GM12878 (cell line): Measurements from ENCODE around the gene SERPINB5. TPM values are rescaled to one million over a fixed set of nuclear protein-coding genes. Genes with fewer than 3 reads are reported as not detected.

Source experiments
- ATAC-seq: fragments of 200-7000 bp; cut with Tn5 transposase; 3 replicates; pipeline ENCODE4 v1.9.1; 2020; ENCODE audit warnings: mild to moderate bottlenecking, moderate library complexity
- BruUV-seq: library from RNA; stranded (reverse); fragments of 400-500 nt; replicated peaks from 2 replicates; lab custom pipeline; 2021; lab: Mats Ljungman, UMichigan
- CTCF ChIA-PET: fragments of 300-600 bp; sonication (Branson Sonifier 250); formaldehyde crosslinking; extraction: SDS; loops from one replicate; lab custom pipeline; 2021; ENCODE audit warnings: inconsistent platforms; lab: Yijun Ruan, JAX
- POLR2A ChIA-PET: fragments of 350-600 bp; formaldehyde crosslinking; extraction: SDS; loops from one replicate; lab custom pipeline; 2021; ENCODE audit warnings: inconsistent platforms; lab: Charles Lee
- RAD21 ChIA-PET: fragments of 300-600 bp; sonication (Branson Sonifier 250); formaldehyde crosslinking; loops from one replicate; lab custom pipeline; 2023; ENCODE audit warnings: antibody characterized with exemption; ENCODE audit not compliant: unreplicated experiment; lab: Charles Lee
- SMC1A ChIA-PET: fragments of 300-600 bp; sonication (Branson Sonifier 250); formaldehyde crosslinking; loops from one replicate; lab custom pipeline; 2023; ENCODE audit not compliant: unreplicated experiment, uncharacterized antibody; lab: Charles Lee
- DNase-seq: peaks from one replicate; pipeline ENCODE4 v3.0.0-alpha.2; 2011; ENCODE audit warnings: low read depth, low spot score
- FAIRE-seq: peaks from 3 replicates; lab custom pipeline; 2011; peaks lifted over from hg19 to GRCh38; lab: Jason Lieb, UNC
- H2AFZ ChIP-seq: 2 replicates; pipeline ENCODE4 v1.6.0; 2011; ENCODE audit warnings: low read depth, low read length, control low read depth; ENCODE audit not compliant: control insufficient read depth
- H3K27ac ChIP-seq: 2 replicates; pipeline ENCODE4 v1.5.1; 2011; ENCODE audit warnings: control low read depth; ENCODE audit not compliant: control insufficient read depth, insufficient read depth
- H3K27me3 ChIP-seq, 2 experiments: replicated peaks in 1 of 2; 2 replicates each; pipeline versions ENCODE4 v1.6.0 to v1.6.1; 2011; ENCODE audit warnings: low read length in 1 of 2; ENCODE audit not compliant: control insufficient read depth in 2 of 2, insufficient read depth in 2 of 2
- H3K36me3 ChIP-seq, 2 experiments: 2 replicates each; pipeline ENCODE4 v1.5.1; 2011; ENCODE audit warnings: low read length in 1 of 2; ENCODE audit not compliant: control insufficient read depth in 2 of 2, insufficient read depth in 2 of 2
- H3K4me1 ChIP-seq: 2 replicates; pipeline ENCODE4 v1.6.1; 2011; ENCODE audit warnings: mild to moderate bottlenecking, low read length, moderate library complexity, mixed read lengths; ENCODE audit not compliant: control insufficient read depth, insufficient read depth
- H3K4me2 ChIP-seq: 2 replicates; pipeline ENCODE4 v1.6.0; 2011; ENCODE audit warnings: control low read depth; ENCODE audit not compliant: control insufficient read depth, insufficient read depth
- H3K4me3 ChIP-seq: fragments of 200-600 bp; sonication (generic); 2 replicates; pipeline ENCODE4 v1.5.1; 2016
- H3K79me2 ChIP-seq: 2 replicates; pipeline ENCODE4 v1.6.0; 2011; ENCODE audit warnings: low read length; ENCODE audit not compliant: control insufficient read depth, insufficient read depth
- H3K9ac ChIP-seq: 2 replicates; pipeline ENCODE4 v1.8.0; 2011; ENCODE audit warnings: low read length, control low read depth, mixed read lengths; ENCODE audit not compliant: control insufficient read depth, insufficient read depth
- H3K9me3 ChIP-seq: replicated peaks from 3 replicates; pipeline ENCODE4 v1.5.1; 2011; ENCODE audit warnings: mild to moderate bottlenecking, low read length; ENCODE audit not compliant: control insufficient read depth, insufficient read depth
- H4K20me1 ChIP-seq: 2 replicates; pipeline ENCODE4 v1.6.0; 2011; ENCODE audit not compliant: control insufficient read depth, insufficient read depth
- CHD2 ChIP-seq: IDR thresholded peaks from 2 replicates; pipeline ENCODE4 v1.6.1; 2011; ENCODE audit warnings: low read depth, low read length, improper control_type of control experiment, borderline replicate concordance
- NR2C1 ChIP-seq: fragments of 450-650 bp; IDR thresholded peaks from 2 replicates; pipeline ENCODE4 v1.6.1; 2017; ENCODE audit warnings: antibody characterized with exemption, mild to moderate bottlenecking, moderate library complexity
- NRF1 ChIP-seq: conservative IDR thresholded peaks from 2 replicates; pipeline ENCODE4 v1.6.1; 2011; ENCODE audit warnings: mild to moderate bottlenecking, low read depth, low read length, improper control_type of control experiment
- ZNF592 ChIP-seq: fragments of 450-650 bp; IDR thresholded peaks from 2 replicates; pipeline ENCODE4 v1.6.1; 2017; ENCODE audit warnings: mild to moderate bottlenecking, moderate library complexity
- WGBS: methylation state at CpG from one replicate; pipeline ENCODE4 v1.1.6; 2016; ENCODE audit warnings: low lambda C conversion rate; ENCODE audit not compliant: insufficient replicate concordance, insufficient coverage; ENCODE audit errors: missing lambda C conversion rate; 5-methylcytosine and 5-hydroxymethylcytosine counted together
- in situ Hi-C: fragments of 300-500 bp; cut with MboI; formaldehyde crosslinking; loops from 9 replicates; pipeline ENCODE4 v1.14.3; 2018; ENCODE audit warnings: mixed read lengths
- intact Hi-C: fragments of 100-400 bp; cut with micrococcal nuclease; formaldehyde crosslinking; loops from one replicate; pipeline ENCODE4 v1.14.2; 2022; ENCODE audit not compliant: unreplicated experiment
- polyA plus RNA-seq, 11 experiments: library from polyadenylated mRNA; depleted of rRNA in 4 of 11; unstranded in 6 of 11; stranded (reverse) in 5 of 11; fragments of >200 nt; fragmentation: Nextera tagmentation in 4 of 11; fragmentation: Illumina TruSeq in 1 of 11; extraction: Ambion mirVana in 4 of 11; extraction: Trizol in 1 of 11; gene quantifications; 1 replicate in 1 of 11; 2 replicates in 10 of 11; pipeline versions ENCODE4 v1.2.1 to v1.2.3, GENCODE V29; 2011 to 2016; ENCODE audit warnings: inconsistent platforms in 2 of 11, missing spikeins in 2 of 11, low read depth in 1 of 11
- total RNA-seq, 4 experiments: library from RNA; depleted of rRNA in 3 of 4; stranded (reverse); fragments of >200 nt in 3 of 4; fragmentation: Illumina TruSeq in 1 of 4; extraction: Trizol in 1 of 4; gene quantifications; 2 replicates each; pipeline versions ENCODE4 v1.2.1 to v1.2.3, GENCODE V29; 2013 to 2021
- TF ChIP-seq, protein P1 (sequence below): IDR thresholded peaks from 2 replicates; pipeline ENCODE4 v1.6.1; 2011; ENCODE audit warnings: low read depth, mild to moderate bottlenecking, low read length, moderate library complexity, borderline replicate concordance; ENCODE audit errors: extremely low read depth

SERPINB5 gene
- total and polyA plus RNA-seq, 10 of the 15 experiments (the other 5 are each of a cell fraction or from before 2014, with no cell fraction given) = 0.03 to 0.04 TPM; not detected in 8

- no peak overlapping the region for H3K27ac ChIP-seq
- intact Hi-C loops (no loop called here), in situ Hi-C loops (no loop called here)
- ChIA-PET CTCF (no interaction called here), SMC1A (interaction anchor here (0.6 kb wide), 1 partner anchor 35 kb away, joined by 3 read pairs; no protein-coding TSS in a partner anchor), POLR2A (no interaction called here), RAD21 (no interaction called here)
- TF ChIP-seq ZNF592 = no peak
- TF ChIP-seq CHD2 = no peak
- TF ChIP-seq NRF1 = no peak
- TF ChIP-seq NR2C1 = no peak
- TF ChIP-seq, protein P1, sequence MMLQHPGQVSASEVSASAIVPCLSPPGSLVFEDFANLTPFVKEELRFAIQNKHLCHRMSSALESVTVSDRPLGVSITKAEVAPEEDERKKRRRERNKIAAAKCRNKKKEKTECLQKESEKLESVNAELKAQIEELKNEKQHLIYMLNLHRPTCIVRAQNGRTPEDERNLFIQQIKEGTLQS = no peak
- no peak overlapping the region for H3K9ac ChIP-seq
- WGBS = 67% methylated on average over 8 of the region's 8 CpGs
- no peaks in the 10 kb centered on the region for H3K79me2 ChIP-seq
- no peak for FAIRE-seq
- no peak overlapping the region for H3K4me3 ChIP-seq
- H2AFZ ChIP-seq = no peak overlapping the region
- no peak overlapping the region for H3K4me2 ChIP-seq
- H3K27me3 ChIP-seq = no peaks in the 10 kb centered on the region
- no peak for ATAC-seq
- DNase-seq = no peak
- H3K36me3 ChIP-seq = no peaks in the 10 kb centered on the region
- H3K9me3 ChIP-seq = no peaks in the 10 kb centered on the region
- no TSS peak for BruUV-seq
- no peaks in the 10 kb centered on the region for H4K20me1 ChIP-seq
- H3K4me1 ChIP-seq = no peaks in the 10 kb centered on the region
These were observed 22.3 kb upstream of the SERPINB5 start for GRCh38 chr18:63454497-63454896.
